Activated CD4-positive, CD25-positive, alpha-beta regulatory T cell (primary cell): Measurements from ENCODE around the gene NPAS3.

Experiments used
- DNase-seq, 4 experiments: peaks; one replicate each; lab custom pipeline; 2025; lab: John Stamatoyannopoulos, UW

Gene NPAS3

DNA sequence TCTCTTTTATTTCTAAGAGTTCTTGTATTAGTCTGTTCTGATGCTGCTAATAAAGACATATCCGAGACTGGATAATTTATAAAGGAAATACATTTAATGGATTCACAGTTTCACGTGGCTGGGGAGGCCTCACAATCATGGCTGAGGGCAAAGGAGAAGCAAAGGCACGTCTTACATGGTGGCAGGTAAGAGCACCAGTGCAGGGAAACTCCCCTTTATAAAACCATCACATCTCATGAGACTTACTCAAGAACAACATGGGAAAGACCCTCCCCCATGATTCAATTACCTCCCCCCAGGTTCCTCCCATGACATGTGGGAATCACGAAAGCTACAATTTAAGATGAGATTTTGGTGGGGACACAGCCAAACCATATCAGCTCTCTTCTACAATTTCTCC lies 503.0 kb downstream of the NPAS3 start:
- no peak for DNase-seq

GRCh38 chr14:33444136-33444535 lies 505.5 kb downstream of the NPAS3 start:
- DNase-seq = no peak

DNA sequence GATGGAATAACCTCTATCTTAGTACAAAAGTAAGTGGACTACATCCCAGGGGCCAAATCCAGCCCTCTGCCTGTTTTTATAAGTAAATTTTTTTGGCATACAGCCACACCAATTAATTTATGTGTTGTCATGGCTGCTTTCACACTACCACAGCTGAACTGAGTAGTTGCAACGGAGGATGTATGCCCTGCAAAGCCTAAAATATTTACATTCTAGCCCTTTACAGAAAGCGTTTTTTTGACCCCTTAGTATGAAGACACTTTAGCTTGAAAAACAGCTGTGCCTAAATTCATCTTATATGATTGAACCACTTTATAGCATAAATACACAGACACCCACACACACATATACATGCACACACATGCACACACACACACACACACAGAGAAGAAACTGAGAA lies 510.6 kb downstream of the NPAS3 start:
- DNase-seq = no peak

DNA sequence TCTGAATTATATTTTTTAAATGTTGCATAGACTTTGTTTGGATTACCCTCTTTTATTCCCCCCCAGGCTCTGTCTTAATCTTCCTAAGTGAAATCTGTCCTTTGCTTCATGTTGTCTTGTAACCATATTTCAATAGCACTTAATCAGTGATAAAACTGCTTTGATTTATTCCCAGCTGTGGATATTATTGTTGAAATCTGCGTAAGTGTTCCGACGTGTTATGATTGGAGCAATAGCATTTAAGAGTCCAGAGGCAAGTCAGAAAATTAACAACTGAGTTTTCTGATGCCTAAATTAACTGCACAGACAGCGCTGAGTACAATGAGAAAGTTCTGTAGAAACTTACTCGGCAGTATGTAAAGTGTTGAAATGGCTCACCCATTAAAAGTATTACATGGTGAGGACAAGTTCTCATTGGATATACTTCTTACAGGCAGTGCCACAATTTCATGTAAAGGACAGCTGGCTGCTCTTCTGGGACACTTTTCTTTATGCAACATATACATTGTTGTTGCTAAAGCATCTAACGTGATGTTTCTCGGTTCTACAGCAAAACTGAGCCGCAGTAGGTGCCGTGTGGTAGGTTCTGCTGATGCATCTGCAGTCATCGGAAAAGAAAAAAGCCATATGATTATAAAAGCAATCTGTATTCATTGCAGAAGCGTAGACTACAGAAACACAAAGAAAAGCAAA lies 511.2 kb downstream of the NPAS3 start:
- no peak for DNase-seq

- DNase-seq = no peak
Measured at GRCh38 chr14:33450416-33450815, 511.7 kb downstream of the NPAS3 start.

GRCh38 chr14:33451211-33451610 lies 512.5 kb downstream of the NPAS3 start:
- DNase-seq = no peak

GRCh38 chr14:33452995-33453394 lies 514.3 kb downstream of the NPAS3 start:
- no peak for DNase-seq

GRCh38 chr14:33454022-33454595 lies 515.4 kb downstream of the NPAS3 start:
- no peak for DNase-seq

DNA sequence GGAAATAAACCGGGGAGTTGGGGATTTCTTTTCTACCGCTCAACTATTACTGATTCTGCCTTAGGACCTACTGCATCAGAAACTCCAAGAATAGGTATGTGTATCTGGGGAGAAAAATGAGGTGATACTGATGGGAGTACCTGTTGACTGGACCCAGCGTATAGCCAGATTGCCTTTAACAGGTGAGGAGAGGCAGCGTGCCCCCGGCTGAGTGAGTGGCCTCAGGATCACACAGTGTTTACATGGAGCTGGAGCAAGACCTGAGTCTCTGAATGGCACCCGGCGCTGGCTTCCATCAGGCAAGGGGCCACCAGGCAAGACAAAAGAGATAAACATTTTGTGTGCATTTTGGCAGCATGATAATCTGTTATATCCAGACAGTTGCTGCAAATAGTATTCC lies 516.0 kb downstream of the NPAS3 start:
- no peak for DNase-seq

DNA sequence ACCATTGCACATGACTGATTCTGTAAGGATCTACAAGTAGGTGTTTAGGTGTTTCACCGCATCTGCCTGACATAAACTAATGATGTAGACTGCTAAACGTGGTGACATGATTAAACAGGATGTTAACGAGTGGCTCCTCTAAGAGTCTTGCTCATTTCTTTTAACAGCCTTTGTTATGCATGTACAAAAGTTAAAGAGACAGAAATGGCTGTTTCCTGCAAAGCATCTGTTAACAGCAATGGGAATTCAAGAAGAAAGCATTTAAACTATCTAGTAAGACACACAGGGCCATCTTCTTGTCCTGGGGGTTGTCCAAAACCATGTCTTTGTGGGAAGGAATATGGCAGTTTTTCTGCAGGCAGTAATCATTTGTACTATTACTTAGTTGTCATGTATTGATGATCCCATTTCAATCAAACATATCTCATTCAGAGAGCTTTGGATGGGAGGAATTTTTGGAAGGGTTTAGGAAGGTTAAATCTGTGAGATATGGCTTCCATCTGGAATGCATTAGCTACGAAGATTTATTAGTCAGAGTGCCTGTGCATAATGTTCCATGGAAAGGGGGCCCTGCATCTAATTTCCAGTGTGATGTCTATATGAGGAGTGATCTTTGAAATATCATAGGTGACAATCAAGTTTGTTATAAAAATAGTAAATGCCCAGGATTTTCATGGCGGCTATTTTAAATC lies 517.1 kb downstream of the NPAS3 start:
- no peak for DNase-seq

GRCh38 chr14:33457021-33457420 lies 518.3 kb downstream of the NPAS3 start:
- DNase-seq = no peak

DNA sequence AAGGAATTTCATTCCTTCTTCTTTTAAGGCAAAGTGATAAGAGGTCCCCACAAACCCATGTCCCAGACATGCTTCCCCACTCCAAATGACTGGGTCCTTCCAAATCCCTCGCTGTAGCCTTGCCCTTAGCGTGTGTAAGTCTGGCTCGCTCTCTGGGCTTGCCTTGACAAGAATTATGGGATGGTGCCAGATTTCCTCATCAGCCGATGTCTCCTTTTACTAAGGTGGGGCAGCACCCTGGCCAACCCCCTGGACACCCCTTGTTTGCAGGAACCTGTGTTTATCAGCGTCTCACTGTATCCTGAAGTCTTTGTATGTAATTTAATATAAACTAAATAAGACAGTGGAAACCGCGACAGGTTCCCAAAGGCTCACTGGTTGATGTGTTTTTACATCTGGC lies 518.9 kb downstream of the NPAS3 start:
- no peak for DNase-seq

GRCh38 chr14:33460164-33460563 lies 521.5 kb downstream of the NPAS3 start:
- DNase-seq = no peak

DNA sequence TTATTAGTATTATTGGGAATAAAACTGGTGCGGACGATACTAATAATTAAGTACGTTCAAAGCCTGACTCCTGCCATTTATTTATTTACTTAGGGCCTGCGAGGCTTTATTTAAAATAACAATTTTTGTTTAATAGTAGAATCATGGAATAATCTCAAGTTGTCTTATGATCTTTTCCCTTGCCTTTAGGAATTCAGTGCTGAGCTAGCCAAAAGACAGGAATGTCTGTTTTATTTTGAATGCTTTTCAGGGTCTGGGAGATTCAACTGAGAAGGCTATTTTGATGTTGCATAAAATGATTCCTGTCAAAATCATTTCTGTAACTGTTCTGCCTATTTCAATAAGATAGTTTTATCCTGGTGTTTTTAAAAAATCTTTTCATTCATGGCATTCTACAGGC lies 522.4 kb downstream of the NPAS3 start:
- DNase-seq = no peak

DNA sequence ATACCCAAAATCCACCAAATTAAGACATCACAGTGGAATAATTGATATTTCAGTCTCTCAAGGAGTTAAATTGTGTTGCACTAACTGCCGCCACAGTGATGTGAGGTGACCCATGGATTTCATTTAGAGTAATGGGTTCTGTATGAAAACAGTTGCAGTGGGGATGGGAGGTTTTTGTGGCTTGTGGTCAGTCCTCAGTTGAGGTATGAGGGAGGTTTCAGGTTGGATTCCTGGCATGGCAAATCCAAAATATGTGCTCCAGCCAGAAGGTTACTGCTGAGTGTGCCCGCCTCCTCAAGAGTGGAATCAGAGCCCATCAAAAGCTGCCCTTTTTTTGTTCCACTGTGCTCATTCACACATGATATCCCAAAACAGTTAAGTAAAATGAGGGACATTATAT lies 525.1 kb downstream of the NPAS3 start:
- DNase-seq = no peak

- no peak for DNase-seq
Measured at GRCh38 chr14:33464254-33464962, 525.7 kb downstream of the NPAS3 start.

- DNase-seq = no peak
Measured at GRCh38 chr14:33465846-33466700, 527.4 kb downstream of the NPAS3 start.

- DNase-seq = no peak
Measured at GRCh38 chr14:33467971-33468370, 529.3 kb downstream of the NPAS3 start.

GRCh38 chr14:33469898-33470297 lies 531.2 kb downstream of the NPAS3 start:
- DNase-seq = no peak

DNA sequence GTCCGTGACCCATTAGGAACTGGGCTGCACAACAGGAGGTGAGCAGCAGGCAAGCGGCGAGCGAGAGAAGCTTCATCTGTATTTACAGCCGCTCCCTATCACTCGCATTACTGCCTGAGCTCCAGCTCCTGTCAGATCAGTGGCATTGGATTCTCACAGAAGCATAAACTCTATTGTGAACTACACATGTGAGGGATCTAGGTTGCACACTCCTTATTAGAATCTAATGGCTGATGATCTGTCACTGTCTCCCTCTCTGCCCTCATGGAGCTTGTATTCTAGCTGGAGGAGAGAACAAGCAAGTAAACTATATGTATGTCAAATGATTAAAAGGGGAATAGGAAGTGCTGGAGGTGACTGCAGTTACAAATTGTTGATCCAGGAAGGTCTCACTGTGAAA lies 533.1 kb downstream of the NPAS3 start:
- DNase-seq = no peak

DNA sequence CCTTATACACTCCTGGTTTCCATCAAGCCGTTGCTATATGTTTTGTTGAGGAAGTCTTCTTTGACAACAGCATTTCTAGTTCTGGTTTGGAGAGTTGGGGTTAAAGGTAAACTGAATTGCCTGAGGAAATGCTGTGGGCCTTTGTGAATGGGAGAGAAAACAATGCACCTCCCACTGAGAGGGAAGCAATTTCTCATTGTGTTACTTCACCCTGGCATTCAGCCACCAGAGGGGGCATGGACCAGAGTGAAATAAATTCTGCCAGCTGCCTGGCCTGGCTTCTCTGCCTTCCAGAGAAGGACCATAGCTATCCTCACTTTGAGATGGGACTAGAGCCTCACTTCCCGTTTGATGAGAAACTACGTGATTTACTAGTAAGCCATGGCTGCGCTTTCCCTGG lies 536.9 kb downstream of the NPAS3 start:
- DNase-seq = no peak

- DNase-seq = no peak
Measured at GRCh38 chr14:33477797-33478196, 539.1 kb downstream of the NPAS3 start.
